WTC11 (cell line): Measurements from ENCODE around the gene GRIK2. TPM values are rescaled to one million over a fixed set of nuclear protein-coding genes. Genes with fewer than 3 reads are reported as not detected.
A peak's percentile ranks its signal among the peaks of the same experiment; 100 is the strongest.

ENCODE experiments used
- ATAC-seq: fragments of 200-7000 bp; cut with Tn5 transposase; 2 replicates; pipeline ENCODE4 v1.10.0; 2021; ENCODE audit warnings: mild to moderate bottlenecking, moderate library complexity
- CTCF ChIA-PET: fragments of 300-600 bp; sonication (Branson Sonifier 250); formaldehyde crosslinking; loops from one replicate; lab custom pipeline; 2021; ENCODE audit warnings: antibody characterized with exemption; lab: Charles Lee
- POLR2A ChIA-PET: fragments of 350-600 bp; sonication (Branson Sonifier 250); formaldehyde crosslinking; loops from one replicate; lab custom pipeline; 2021; ENCODE audit warnings: antibody characterized with exemption; lab: Charles Lee
- DNase-seq: peaks from one replicate; pipeline ENCODE4 v3.0.0; 2021; ENCODE audit warnings: low spot score
- H3K27ac Mint-ChIP-seq: 2 replicates; pipeline ENCODE4 v1.8.0; 2021; ENCODE audit warnings: mixed read lengths
- H3K27me3 Mint-ChIP-seq: 2 replicates; pipeline ENCODE4 v1.8.0; 2021; ENCODE audit warnings: low read depth, mild to moderate bottlenecking, moderate library complexity, mixed read lengths
- H3K36me3 Mint-ChIP-seq: 2 replicates; pipeline ENCODE4 v1.8.0; 2021; ENCODE audit warnings: mixed read lengths
- H3K4me1 Mint-ChIP-seq: 2 replicates; pipeline ENCODE4 v1.8.0; 2022; ENCODE audit warnings: mixed read lengths
- H3K4me3 Mint-ChIP-seq: 2 replicates; pipeline ENCODE4 v1.8.0; 2021; ENCODE audit warnings: mild to moderate bottlenecking, moderate library complexity, mixed read lengths
- H3K9me3 Mint-ChIP-seq: 2 replicates; pipeline ENCODE4 v1.8.0; 2021; ENCODE audit warnings: mixed read lengths
- AFF4 ChIP-seq: sonication (generic); formaldehyde crosslinking; IDR thresholded peaks from 2 replicates; pipeline ENCODE4 v1.8.1; 2023; ENCODE audit warnings: mild to moderate bottlenecking, missing genetic modification reagents, borderline replicate concordance
- AR ChIP-seq: fragments of 250-450 bp; sonication (Bioruptor Pico); IDR thresholded peaks from 2 replicates; pipeline ENCODE4 v1.9.0; 2021; ENCODE audit warnings: mild to moderate bottlenecking
- ATF2 ChIP-seq: sonication (generic); formaldehyde crosslinking; IDR thresholded peaks from 2 replicates; pipeline ENCODE4 v1.8.1; 2022; ENCODE audit warnings: low read depth, missing genetic modification reagents, borderline replicate concordance
- CREB1 ChIP-seq: sonication (generic); formaldehyde crosslinking; IDR thresholded peaks from 2 replicates; pipeline ENCODE4 v1.8.0; 2023; ENCODE audit warnings: mild to moderate bottlenecking, missing genetic modification reagents
- FOXP4 ChIP-seq: sonication (generic); formaldehyde crosslinking; IDR thresholded peaks from 2 replicates; pipeline ENCODE4 v1.8.0; 2022; ENCODE audit warnings: mild to moderate bottlenecking, missing genetic modification reagents
- MXD4 ChIP-seq: fragments of 250-450 bp; sonication (Bioruptor Pico); IDR thresholded peaks from 2 replicates; pipeline ENCODE4 v1.8.0; 2021; ENCODE audit warnings: mild to moderate bottlenecking, moderate library complexity, borderline replicate concordance
- NR2C2 ChIP-seq: sonication (generic); formaldehyde crosslinking; IDR thresholded peaks from 2 replicates; pipeline ENCODE4 v1.8.0; 2022; ENCODE audit warnings: mild to moderate bottlenecking, missing genetic modification reagents
- PREB ChIP-seq: sonication (generic); formaldehyde crosslinking; IDR thresholded peaks from 2 replicates; pipeline ENCODE4 v1.8.1; 2022; ENCODE audit warnings: mild to moderate bottlenecking, missing genetic modification reagents, moderate library complexity, borderline replicate concordance
- TEAD1 ChIP-seq: sonication (generic); formaldehyde crosslinking; IDR thresholded peaks from 2 replicates; pipeline ENCODE4 v1.8.0; 2022; ENCODE audit warnings: mild to moderate bottlenecking, missing genetic modification reagents
- ZBTB21 ChIP-seq: sonication (generic); formaldehyde crosslinking; IDR thresholded peaks from 2 replicates; pipeline ENCODE4 v1.8.1; 2023; ENCODE audit warnings: mild to moderate bottlenecking, missing genetic modification reagents, borderline replicate concordance
- ZSCAN18 ChIP-seq: fragments of 250-450 bp; sonication (Bioruptor Pico); IDR thresholded peaks from 2 replicates; pipeline ENCODE4 v2.1.2; 2022; ENCODE audit warnings: mild to moderate bottlenecking, moderate library complexity
- total RNA-seq: library from RNA; stranded (reverse); gene quantifications from 3 replicates; pipeline ENCODE4 v1.2.3, GENCODE V29; 2021

GRIK2 gene
- total RNA-seq, 1 experiment from 2014 or later, result 2.7 TPM

GRCh38 chr6:101716810-101717209 is 323.3 kb downstream of the GRIK2 start (continued):
- peak; percentile 40; the same call in 1 of the 2 replicates for TF ChIP-seq FOXP4 (CRISPR knock-in tag)
- no peak for TF ChIP-seq PREB
- TF ChIP-seq TEAD1 (CRISPR knock-in tag), result 0 out of 2 replicates have a peak, but pooled peaks have one; percentile 15
- TF ChIP-seq, all 79 proteins: peak for 4

- no peak overlapping the region for H3K4me3 Mint-ChIP-seq
- no peak for TF ChIP-seq NR2C2
- no peak for TF ChIP-seq FOXP4 (CRISPR knock-in tag)
- TF ChIP-seq ZBTB21, result no peak
- no peak for TF ChIP-seq ZSCAN18
- TF ChIP-seq AFF4, result no peak
- DNase-seq (no peak), ATAC-seq (no peak)
- H3K9me3 Mint-ChIP-seq, result peaks cover 4% of the 10 kb centered on the region
- H3K36me3 Mint-ChIP-seq, result peaks cover 3% of the 10 kb centered on the region; the same call in 1 of the 2 replicates
- POLR2A ChIA-PET, result no interaction called here
- CTCF ChIA-PET, result interaction anchor here (0.6 kb wide), 1 partner anchor 1352 kb away, joined by 5 read pairs; no protein-coding TSS in a partner anchor
- peak overlapping the region; percentile 89; the same call in 1 of the 2 replicates for H3K27ac Mint-ChIP-seq
- H3K4me1 Mint-ChIP-seq, result peaks cover 49% of the 10 kb centered on the region
- no peaks in the 10 kb centered on the region; the same call in 1 of the 2 replicates for H3K27me3 Mint-ChIP-seq
Observed at GRCh38 chr6:101719521-101719920, 326.0 kb downstream of the GRIK2 start.

- ChIA-PET POLR2A (no interaction called here), CTCF (no interaction called here)
Observed at GRCh38 chr6:101722471-101722870, 329.0 kb downstream of the GRIK2 start.

More at GRCh38 chr6:101722471-101722870, 329.0 kb downstream of the GRIK2 start:
- H3K4me1 Mint-ChIP-seq, result peaks cover 24% of the 10 kb centered on the region
- H3K36me3 Mint-ChIP-seq, result peaks cover 3% of the 10 kb centered on the region; the same call in 1 of the 2 replicates
- no peak for DNase-seq
- TF ChIP-seq AR (no peak), ATF2 (no peak), MXD4 (CRISPR knock-in tag) (no peak), CREB1 (CRISPR knock-in tag) (no peak)
- TF ChIP-seq, all 79 proteins: peak for 0
- Mint-ChIP-seq H3K4me3 (no peak overlapping the region), H3K27me3 (no peaks in the 10 kb centered on the region), H3K9me3 (peaks cover 8% of the 10 kb centered on the region), H3K27ac (no peak overlapping the region)
- no peak for ATAC-seq
